HEK293 (cell line): ENCODE measurements around the gene CACNA1F.
A peak's percentile ranks its signal among the peaks of the same experiment; 100 is the strongest.

Experiments
- BCL11A ChIP-seq: fragments of 450-650 bp; formaldehyde crosslinking; IDR thresholded peaks from 2 replicates; pipeline ENCODE4 v1.5.1; 2016; ENCODE audit warnings: low read depth, missing biosample characterization, missing genetic modification characterization
- GLIS2 ChIP-seq: fragments of 450-650 bp; formaldehyde crosslinking; IDR thresholded peaks from 2 replicates; pipeline ENCODE4 v1.5.1; 2016; ENCODE audit warnings: missing biosample characterization, missing genetic modification characterization
- TCF7L2 ChIP-seq: IDR thresholded peaks from 2 replicates; pipeline ENCODE4 v1.6.1; 2011; ENCODE audit warnings: low read depth, mild to moderate bottlenecking, inconsistent platforms, low read length, moderate library complexity, borderline replicate concordance
- ZBTB1 ChIP-seq: fragments of 450-650 bp; formaldehyde crosslinking; IDR thresholded peaks from 2 replicates; pipeline ENCODE4 v1.5.1; 2016; ENCODE audit warnings: missing biosample characterization, missing genetic modification characterization
- ZBTB17 ChIP-seq: fragments of 450-650 bp; formaldehyde crosslinking; IDR thresholded peaks from 2 replicates; pipeline ENCODE4 v1.5.1; 2016; ENCODE audit warnings: missing biosample characterization, missing genetic modification characterization
- ZBTB48 ChIP-seq: fragments of 450-650 bp; formaldehyde crosslinking; IDR thresholded peaks from 2 replicates; pipeline ENCODE4 v1.5.1; 2016; ENCODE audit warnings: missing biosample characterization, missing genetic modification characterization
- ZEB2 ChIP-seq: fragments of 450-650 bp; formaldehyde crosslinking; IDR thresholded peaks from 2 replicates; pipeline ENCODE4 v1.5.1; 2016; ENCODE audit warnings: missing biosample characterization, missing genetic modification characterization
- ZNF239 ChIP-seq: fragments of 450-650 bp; formaldehyde crosslinking; IDR thresholded peaks from 2 replicates; pipeline ENCODE4 v1.5.1; 2016; ENCODE audit warnings: missing biosample characterization, missing genetic modification characterization
- ZNF324 ChIP-seq: fragments of 450-650 bp; formaldehyde crosslinking; IDR thresholded peaks from 2 replicates; pipeline ENCODE4 v1.5.1; 2016; ENCODE audit warnings: missing biosample characterization, missing genetic modification characterization
- ZNF423 ChIP-seq: fragments of 450-650 bp; formaldehyde crosslinking; IDR thresholded peaks from 2 replicates; pipeline ENCODE4 v1.5.1; 2016; ENCODE audit warnings: missing biosample characterization, missing genetic modification characterization
- ZNF473 ChIP-seq: fragments of 450-650 bp; formaldehyde crosslinking; IDR thresholded peaks from 2 replicates; pipeline ENCODE4 v1.5.1; 2017; ENCODE audit warnings: missing biosample characterization, missing genetic modification characterization
- ZNF544 ChIP-seq: fragments of 450-650 bp; formaldehyde crosslinking; IDR thresholded peaks from 2 replicates; pipeline ENCODE4 v1.5.0; 2017; ENCODE audit warnings: missing biosample characterization, missing genetic modification characterization
- ZNF548 ChIP-seq: fragments of 450-650 bp; formaldehyde crosslinking; IDR thresholded peaks from 2 replicates; pipeline ENCODE4 v1.5.1; 2016; ENCODE audit warnings: missing biosample characterization, missing genetic modification characterization
- ZNF558 ChIP-seq: fragments of 450-650 bp; formaldehyde crosslinking; IDR thresholded peaks from 2 replicates; pipeline ENCODE4 v1.5.1; 2016; ENCODE audit warnings: missing biosample characterization, missing genetic modification characterization
- ZNF600 ChIP-seq: fragments of 450-650 bp; formaldehyde crosslinking; IDR thresholded peaks from 2 replicates; pipeline ENCODE4 v1.5.1; 2016; ENCODE audit warnings: missing biosample characterization, missing genetic modification characterization
- ZNF629 ChIP-seq: fragments of 450-650 bp; formaldehyde crosslinking; IDR thresholded peaks from 2 replicates; pipeline ENCODE4 v1.5.1; 2017; ENCODE audit warnings: missing biosample characterization, missing genetic modification characterization
- ZNF654 ChIP-seq: fragments of 450-650 bp; formaldehyde crosslinking; IDR thresholded peaks from 2 replicates; pipeline ENCODE4 v1.5.1; 2016; ENCODE audit warnings: low read depth, missing biosample characterization, missing genetic modification characterization
- ZNF670 ChIP-seq: fragments of 450-650 bp; formaldehyde crosslinking; IDR thresholded peaks from 2 replicates; pipeline ENCODE4 v1.5.1; 2016; ENCODE audit warnings: missing biosample characterization, missing genetic modification characterization, low read depth
- ZNF677 ChIP-seq: fragments of 450-650 bp; IDR thresholded peaks from 2 replicates; pipeline ENCODE4 v1.5.0; 2018; ENCODE audit warnings: missing biosample characterization, mild to moderate bottlenecking, missing genetic modification characterization, moderate library complexity
- TF ChIP-seq, protein P1 (sequence below): fragments of 450-650 bp; formaldehyde crosslinking; IDR thresholded peaks from 2 replicates; pipeline ENCODE4 v1.5.1; 2016; ENCODE audit warnings: missing biosample characterization, missing genetic modification characterization
- TF ChIP-seq, protein P2 (sequence below): fragments of 450-650 bp; formaldehyde crosslinking; IDR thresholded peaks from 2 replicates; pipeline ENCODE4 v1.5.1; 2016; ENCODE audit warnings: missing biosample characterization, missing genetic modification characterization, borderline replicate concordance
- TF ChIP-seq, protein P3 (sequence below): fragments of 450-650 bp; formaldehyde crosslinking; IDR thresholded peaks from 2 replicates; pipeline ENCODE4 v1.5.1; 2016; ENCODE audit warnings: missing biosample characterization, missing genetic modification characterization
- TF ChIP-seq, protein P4 (sequence below): fragments of 450-650 bp; formaldehyde crosslinking; IDR thresholded peaks from 2 replicates; pipeline ENCODE4 v1.5.1; 2016; ENCODE audit warnings: missing biosample characterization, missing genetic modification characterization
- TF ChIP-seq, protein P5 (sequence below): fragments of 450-650 bp; formaldehyde crosslinking; IDR thresholded peaks from 2 replicates; pipeline ENCODE4 v1.5.1; 2016; ENCODE audit warnings: missing biosample characterization, missing genetic modification characterization
- TF ChIP-seq, protein P6 (sequence below): fragments of 450-650 bp; formaldehyde crosslinking; IDR thresholded peaks from 2 replicates; pipeline ENCODE4 v1.5.1; 2016; ENCODE audit warnings: missing biosample characterization, missing genetic modification characterization

The CACNA1F gene

DNA sequence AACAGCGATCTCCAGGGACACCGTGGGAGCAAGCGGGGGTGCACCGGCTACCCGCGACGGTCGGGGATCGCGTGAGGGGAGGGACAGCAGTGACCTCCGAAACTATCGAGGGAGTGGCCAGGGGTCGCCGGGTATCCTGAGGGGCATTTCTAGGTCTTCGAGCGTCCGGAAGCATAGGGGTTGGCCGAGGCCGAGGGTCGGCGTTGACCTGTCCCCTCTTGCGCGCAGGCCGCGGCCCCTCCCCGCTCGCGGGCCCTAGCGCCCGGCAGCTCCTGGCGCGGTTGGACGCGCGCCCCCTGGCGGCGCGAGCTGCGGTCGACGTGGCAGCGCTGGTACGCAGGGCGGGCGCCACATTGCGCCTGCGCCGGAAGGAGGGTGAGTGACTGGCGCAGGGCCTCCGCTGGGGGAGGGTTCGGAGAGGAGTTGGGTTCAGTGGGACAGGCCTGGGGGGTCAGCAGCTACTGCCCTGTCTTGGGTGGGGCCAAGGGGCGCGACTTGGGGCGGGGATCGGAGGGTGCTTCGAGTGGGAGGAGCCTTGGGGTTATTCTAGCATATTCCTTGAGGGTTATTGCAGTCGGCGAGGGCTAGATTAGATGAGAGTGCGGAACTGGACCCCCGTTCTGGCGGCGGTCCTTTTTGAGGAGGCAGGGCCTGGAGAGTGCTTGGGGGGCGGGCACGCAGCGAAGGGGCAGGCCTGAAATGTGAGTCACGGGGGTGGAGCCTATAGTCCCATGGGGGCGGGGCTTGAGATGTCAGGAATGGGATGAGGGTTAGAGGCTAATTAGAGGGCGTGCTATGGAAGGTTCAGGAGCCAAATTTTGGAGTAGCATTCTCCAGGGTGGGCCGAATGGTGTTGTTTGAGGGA lies 69.4 kb downstream of the CACNA1F start (continued):
- TF ChIP-seq, protein P1, sequence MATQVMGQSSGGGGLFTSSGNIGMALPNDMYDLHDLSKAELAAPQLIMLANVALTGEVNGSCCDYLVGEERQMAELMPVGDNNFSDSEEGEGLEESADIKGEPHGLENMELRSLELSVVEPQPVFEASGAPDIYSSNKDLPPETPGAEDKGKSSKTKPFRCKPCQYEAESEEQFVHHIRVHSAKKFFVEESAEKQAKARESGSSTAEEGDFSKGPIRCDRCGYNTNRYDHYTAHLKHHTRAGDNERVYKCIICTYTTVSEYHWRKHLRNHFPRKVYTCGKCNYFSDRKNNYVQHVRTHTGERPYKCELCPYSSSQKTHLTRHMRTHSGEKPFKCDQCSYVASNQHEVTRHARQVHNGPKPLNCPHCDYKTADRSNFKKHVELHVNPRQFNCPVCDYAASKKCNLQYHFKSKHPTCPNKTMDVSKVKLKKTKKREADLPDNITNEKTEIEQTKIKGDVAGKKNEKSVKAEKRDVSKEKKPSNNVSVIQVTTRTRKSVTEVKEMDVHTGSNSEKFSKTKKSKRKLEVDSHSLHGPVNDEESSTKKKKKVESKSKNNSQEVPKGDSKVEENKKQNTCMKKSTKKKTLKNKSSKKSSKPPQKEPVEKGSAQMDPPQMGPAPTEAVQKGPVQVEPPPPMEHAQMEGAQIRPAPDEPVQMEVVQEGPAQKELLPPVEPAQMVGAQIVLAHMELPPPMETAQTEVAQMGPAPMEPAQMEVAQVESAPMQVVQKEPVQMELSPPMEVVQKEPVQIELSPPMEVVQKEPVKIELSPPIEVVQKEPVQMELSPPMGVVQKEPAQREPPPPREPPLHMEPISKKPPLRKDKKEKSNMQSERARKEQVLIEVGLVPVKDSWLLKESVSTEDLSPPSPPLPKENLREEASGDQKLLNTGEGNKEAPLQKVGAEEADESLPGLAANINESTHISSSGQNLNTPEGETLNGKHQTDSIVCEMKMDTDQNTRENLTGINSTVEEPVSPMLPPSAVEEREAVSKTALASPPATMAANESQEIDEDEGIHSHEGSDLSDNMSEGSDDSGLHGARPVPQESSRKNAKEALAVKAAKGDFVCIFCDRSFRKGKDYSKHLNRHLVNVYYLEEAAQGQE (tag by site-specific recombination), result no peak
- peak; percentile 41; the same call in 1 of the 2 replicates for TF ChIP-seq ZNF629 (tag by site-specific recombination)
- no peak for TF ChIP-seq ZNF558 (tag by site-specific recombination)
- TF ChIP-seq, protein P2, sequence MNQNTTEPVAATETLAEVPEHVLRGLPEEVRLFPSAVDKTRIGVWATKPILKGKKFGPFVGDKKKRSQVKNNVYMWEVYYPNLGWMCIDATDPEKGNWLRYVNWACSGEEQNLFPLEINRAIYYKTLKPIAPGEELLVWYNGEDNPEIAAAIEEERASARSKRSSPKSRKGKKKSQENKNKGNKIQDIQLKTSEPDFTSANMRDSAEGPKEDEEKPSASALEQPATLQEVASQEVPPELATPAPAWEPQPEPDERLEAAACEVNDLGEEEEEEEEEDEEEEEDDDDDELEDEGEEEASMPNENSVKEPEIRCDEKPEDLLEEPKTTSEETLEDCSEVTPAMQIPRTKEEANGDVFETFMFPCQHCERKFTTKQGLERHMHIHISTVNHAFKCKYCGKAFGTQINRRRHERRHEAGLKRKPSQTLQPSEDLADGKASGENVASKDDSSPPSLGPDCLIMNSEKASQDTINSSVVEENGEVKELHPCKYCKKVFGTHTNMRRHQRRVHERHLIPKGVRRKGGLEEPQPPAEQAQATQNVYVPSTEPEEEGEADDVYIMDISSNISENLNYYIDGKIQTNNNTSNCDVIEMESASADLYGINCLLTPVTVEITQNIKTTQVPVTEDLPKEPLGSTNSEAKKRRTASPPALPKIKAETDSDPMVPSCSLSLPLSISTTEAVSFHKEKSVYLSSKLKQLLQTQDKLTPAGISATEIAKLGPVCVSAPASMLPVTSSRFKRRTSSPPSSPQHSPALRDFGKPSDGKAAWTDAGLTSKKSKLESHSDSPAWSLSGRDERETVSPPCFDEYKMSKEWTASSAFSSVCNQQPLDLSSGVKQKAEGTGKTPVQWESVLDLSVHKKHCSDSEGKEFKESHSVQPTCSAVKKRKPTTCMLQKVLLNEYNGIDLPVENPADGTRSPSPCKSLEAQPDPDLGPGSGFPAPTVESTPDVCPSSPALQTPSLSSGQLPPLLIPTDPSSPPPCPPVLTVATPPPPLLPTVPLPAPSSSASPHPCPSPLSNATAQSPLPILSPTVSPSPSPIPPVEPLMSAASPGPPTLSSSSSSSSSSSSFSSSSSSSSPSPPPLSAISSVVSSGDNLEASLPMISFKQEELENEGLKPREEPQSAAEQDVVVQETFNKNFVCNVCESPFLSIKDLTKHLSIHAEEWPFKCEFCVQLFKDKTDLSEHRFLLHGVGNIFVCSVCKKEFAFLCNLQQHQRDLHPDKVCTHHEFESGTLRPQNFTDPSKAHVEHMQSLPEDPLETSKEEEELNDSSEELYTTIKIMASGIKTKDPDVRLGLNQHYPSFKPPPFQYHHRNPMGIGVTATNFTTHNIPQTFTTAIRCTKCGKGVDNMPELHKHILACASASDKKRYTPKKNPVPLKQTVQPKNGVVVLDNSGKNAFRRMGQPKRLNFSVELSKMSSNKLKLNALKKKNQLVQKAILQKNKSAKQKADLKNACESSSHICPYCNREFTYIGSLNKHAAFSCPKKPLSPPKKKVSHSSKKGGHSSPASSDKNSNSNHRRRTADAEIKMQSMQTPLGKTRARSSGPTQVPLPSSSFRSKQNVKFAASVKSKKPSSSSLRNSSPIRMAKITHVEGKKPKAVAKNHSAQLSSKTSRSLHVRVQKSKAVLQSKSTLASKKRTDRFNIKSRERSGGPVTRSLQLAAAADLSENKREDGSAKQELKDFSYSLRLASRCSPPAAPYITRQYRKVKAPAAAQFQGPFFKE (tag by site-specific recombination), result no peak
- TF ChIP-seq GLIS2 (tag by site-specific recombination), result peak; percentile 97
- no peak for TF ChIP-seq TCF7L2
- no peak for TF ChIP-seq ZNF473 (tag by site-specific recombination)
- no peak for TF ChIP-seq ZNF544 (tag by site-specific recombination)
- peak; percentile 15; the same call in 1 of the 2 replicates for TF ChIP-seq ZNF324 (tag by site-specific recombination)
- no peak for TF ChIP-seq ZNF670 (tag by site-specific recombination)
- TF ChIP-seq, protein P3, sequence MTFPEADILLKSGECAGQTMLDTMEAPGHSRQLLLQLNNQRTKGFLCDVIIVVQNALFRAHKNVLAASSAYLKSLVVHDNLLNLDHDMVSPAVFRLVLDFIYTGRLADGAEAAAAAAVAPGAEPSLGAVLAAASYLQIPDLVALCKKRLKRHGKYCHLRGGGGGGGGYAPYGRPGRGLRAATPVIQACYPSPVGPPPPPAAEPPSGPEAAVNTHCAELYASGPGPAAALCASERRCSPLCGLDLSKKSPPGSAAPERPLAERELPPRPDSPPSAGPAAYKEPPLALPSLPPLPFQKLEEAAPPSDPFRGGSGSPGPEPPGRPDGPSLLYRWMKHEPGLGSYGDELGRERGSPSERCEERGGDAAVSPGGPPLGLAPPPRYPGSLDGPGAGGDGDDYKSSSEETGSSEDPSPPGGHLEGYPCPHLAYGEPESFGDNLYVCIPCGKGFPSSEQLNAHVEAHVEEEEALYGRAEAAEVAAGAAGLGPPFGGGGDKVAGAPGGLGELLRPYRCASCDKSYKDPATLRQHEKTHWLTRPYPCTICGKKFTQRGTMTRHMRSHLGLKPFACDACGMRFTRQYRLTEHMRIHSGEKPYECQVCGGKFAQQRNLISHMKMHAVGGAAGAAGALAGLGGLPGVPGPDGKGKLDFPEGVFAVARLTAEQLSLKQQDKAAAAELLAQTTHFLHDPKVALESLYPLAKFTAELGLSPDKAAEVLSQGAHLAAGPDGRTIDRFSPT (tag by site-specific recombination), result peak; percentile 75; the same call in 1 of the 2 replicates
- no peak for TF ChIP-seq ZEB2 (tag by site-specific recombination)
- no peak for TF ChIP-seq ZBTB48 (tag by site-specific recombination)
- TF ChIP-seq ZBTB17 (tag by site-specific recombination), result 0 out of 2 replicates have a peak, but pooled peaks have one; percentile 52
- TF ChIP-seq BCL11A (tag by site-specific recombination), result peak; percentile 90
- TF ChIP-seq, protein P4, sequence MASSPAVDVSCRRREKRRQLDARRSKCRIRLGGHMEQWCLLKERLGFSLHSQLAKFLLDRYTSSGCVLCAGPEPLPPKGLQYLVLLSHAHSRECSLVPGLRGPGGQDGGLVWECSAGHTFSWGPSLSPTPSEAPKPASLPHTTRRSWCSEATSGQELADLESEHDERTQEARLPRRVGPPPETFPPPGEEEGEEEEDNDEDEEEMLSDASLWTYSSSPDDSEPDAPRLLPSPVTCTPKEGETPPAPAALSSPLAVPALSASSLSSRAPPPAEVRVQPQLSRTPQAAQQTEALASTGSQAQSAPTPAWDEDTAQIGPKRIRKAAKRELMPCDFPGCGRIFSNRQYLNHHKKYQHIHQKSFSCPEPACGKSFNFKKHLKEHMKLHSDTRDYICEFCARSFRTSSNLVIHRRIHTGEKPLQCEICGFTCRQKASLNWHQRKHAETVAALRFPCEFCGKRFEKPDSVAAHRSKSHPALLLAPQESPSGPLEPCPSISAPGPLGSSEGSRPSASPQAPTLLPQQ (tag by site-specific recombination), result peak; percentile 66
- TF ChIP-seq ZNF600 (tag by site-specific recombination), result peak; percentile 96
- TF ChIP-seq, protein P5, sequence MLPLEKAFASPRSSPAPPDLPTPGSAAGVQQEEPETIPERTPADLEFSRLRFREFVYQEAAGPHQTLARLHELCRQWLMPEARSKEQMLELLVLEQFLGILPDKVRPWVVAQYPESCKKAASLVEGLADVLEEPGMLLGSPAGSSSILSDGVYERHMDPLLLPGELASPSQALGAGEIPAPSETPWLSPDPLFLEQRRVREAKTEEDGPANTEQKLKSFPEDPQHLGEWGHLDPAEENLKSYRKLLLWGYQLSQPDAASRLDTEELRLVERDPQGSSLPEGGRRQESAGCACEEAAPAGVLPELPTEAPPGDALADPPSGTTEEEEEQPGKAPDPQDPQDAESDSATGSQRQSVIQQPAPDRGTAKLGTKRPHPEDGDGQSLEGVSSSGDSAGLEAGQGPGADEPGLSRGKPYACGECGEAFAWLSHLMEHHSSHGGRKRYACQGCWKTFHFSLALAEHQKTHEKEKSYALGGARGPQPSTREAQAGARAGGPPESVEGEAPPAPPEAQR (tag by site-specific recombination), result no peak
- no peak for TF ChIP-seq ZNF548 (tag by site-specific recombination)
- no peak for TF ChIP-seq ZBTB1
- no peak for TF ChIP-seq ZNF654 (tag by site-specific recombination)
- TF ChIP-seq, protein P6, sequence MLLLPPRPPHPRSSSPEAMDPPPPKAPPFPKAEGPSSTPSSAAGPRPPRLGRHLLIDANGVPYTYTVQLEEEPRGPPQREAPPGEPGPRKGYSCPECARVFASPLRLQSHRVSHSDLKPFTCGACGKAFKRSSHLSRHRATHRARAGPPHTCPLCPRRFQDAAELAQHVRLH (tag by site-specific recombination), result no peak
- no peak for TF ChIP-seq ZNF239 (tag by site-specific recombination)
- no peak for TF ChIP-seq ZNF423 (tag by site-specific recombination)
- no peak for TF ChIP-seq ZNF677
